H1 (cell line): ENCODE measurements around the gene PFDN1. TPM values are rescaled to one million over a fixed set of nuclear protein-coding genes. Genes with fewer than 3 reads are reported as not detected.
A peak's percentile ranks its signal among the peaks of the same experiment; 100 is the strongest.

Experiments used
- CTCF ChIA-PET: fragments of 300-600 bp; sonication (Branson Sonifier 250); formaldehyde crosslinking; loops from one replicate; lab custom pipeline; 2021; ENCODE audit not compliant: partially characterized antibody; lab: Charles Lee
- POLR2A ChIA-PET: fragments of 300-600 bp; sonication (Branson Sonifier 250); formaldehyde crosslinking; loops from one replicate; lab custom pipeline; 2021; ENCODE audit warnings: inconsistent platforms; ENCODE audit not compliant: partially characterized antibody; lab: Charles Lee
- DNase-seq, 2 experiments: peaks; one replicate each; pipeline versions ENCODE4 v3.0.0 to v3.0.0-alpha.2; 2010 to 2022; ENCODE audit warnings: low spot score in 2 of 2, low read depth in 1 of 2, mixed read lengths in 1 of 2
- FAIRE-seq: peaks from 2 replicates; lab custom pipeline; 2011; peaks lifted over from hg19 to GRCh38; lab: Jason Lieb, UNC
- H2AFZ ChIP-seq: 2 replicates; pipeline ENCODE4 v1.8.1; 2012; ENCODE audit warnings: low read length, inconsistent platforms
- H2AK5ac ChIP-seq: 2 replicates; pipeline ENCODE4 v1.6.1; 2013; ENCODE audit warnings: low read depth, low read length
- H2BK120ac ChIP-seq: replicated peaks from 2 replicates; pipeline ENCODE3; 2013; ENCODE audit warnings: low read depth, low read length, inconsistent platforms
- H2BK12ac ChIP-seq: 2 replicates; pipeline ENCODE4 v1.6.1; 2013; ENCODE audit warnings: low read depth, low read length
- H2BK15ac ChIP-seq: 2 replicates; pipeline ENCODE4 v1.6.1; 2013; ENCODE audit warnings: low read length
- H2BK20ac ChIP-seq: 2 replicates; pipeline ENCODE4 v1.6.1; 2013; ENCODE audit warnings: low read length
- H2BK5ac ChIP-seq: 2 replicates; pipeline ENCODE4 v1.6.1; 2013; ENCODE audit warnings: low read depth, low read length
- H3K14ac ChIP-seq: 2 replicates; pipeline ENCODE4 v1.6.1; 2013; ENCODE audit warnings: inconsistent platforms; ENCODE audit not compliant: insufficient read length
- H3K18ac ChIP-seq: 2 replicates; pipeline ENCODE4 v1.6.1; 2013; ENCODE audit warnings: low read length; ENCODE audit errors: extremely low read depth
- H3K23ac ChIP-seq: 2 replicates; pipeline ENCODE4 v1.6.1; 2013; ENCODE audit warnings: inconsistent platforms; ENCODE audit not compliant: insufficient read length
- H3K23me2 ChIP-seq: 2 replicates; pipeline ENCODE4 v1.6.1; 2013; ENCODE audit warnings: low read depth, low read length
- H3K27ac ChIP-seq: 2 replicates; pipeline ENCODE4 v1.6.1; 2011; ENCODE audit warnings: low read depth, low read length, inconsistent platforms
- H3K27me3 ChIP-seq, 4 experiments: replicated peaks in 1 of 4; 1 replicate in 1 of 4; 2 replicates in 3 of 4; pipeline versions ENCODE4 v1.6.1 to v1.8.1; 2011 to 2013; ENCODE audit warnings: low read length in 3 of 4, mild to moderate bottlenecking in 3 of 4, inconsistent platforms in 2 of 4, mixed read lengths in 2 of 4, moderate library complexity in 1 of 4; ENCODE audit not compliant: control insufficient read depth in 3 of 4, insufficient read depth in 3 of 4; ENCODE audit errors: extremely low read depth in 1 of 4
- H3K36me3 ChIP-seq, 4 experiments: 2 replicates each; pipeline versions ENCODE4 v1.6.1 to v1.8.1; 2011 to 2013; ENCODE audit warnings: mild to moderate bottlenecking in 4 of 4, low read length in 3 of 4, moderate library complexity in 2 of 4, control low read depth in 1 of 4, inconsistent platforms in 1 of 4; ENCODE audit not compliant: insufficient read depth in 4 of 4, control insufficient read depth in 2 of 4
- H3K4ac ChIP-seq: replicated peaks from 2 replicates; pipeline ENCODE3; 2013; ENCODE audit warnings: low read length, low read depth, mixed read lengths, inconsistent platforms; ENCODE audit not compliant: insufficient read length
- H3K4me1 ChIP-seq, 4 experiments: replicated peaks in 1 of 4; 1 replicate in 1 of 4; 2 replicates in 3 of 4; pipeline versions ENCODE4 v1.6.1 to v1.8.1; 2011 to 2013; ENCODE audit warnings: low read length in 3 of 4, inconsistent platforms in 2 of 4, mixed read lengths in 1 of 4; ENCODE audit not compliant: insufficient read depth in 4 of 4, control insufficient read depth in 3 of 4
- H3K4me2 ChIP-seq, 2 experiments: 2 replicates each; pipeline versions ENCODE4 v1.6.1 to v1.8.1; 2011 to 2013; ENCODE audit warnings: low read depth in 2 of 2, low read length in 2 of 2, control low read depth in 1 of 2, inconsistent platforms in 1 of 2, mild to moderate bottlenecking in 1 of 2; ENCODE audit not compliant: insufficient read depth in 1 of 2
- H3K4me3 ChIP-seq, 4 experiments: fragments of 200-600, 300-600 bp in 1 of 4; sonication (generic), shearing (Covaris generic), sonication (Bioruptor Twin) in 1 of 4; 2 replicates each; pipeline versions ENCODE4 v1.5.1 to v1.8.1; 2011 to 2016; ENCODE audit warnings: low read length in 4 of 4, low read depth in 3 of 4, control low read depth in 2 of 4, inconsistent platforms in 2 of 4, mild to moderate bottlenecking in 2 of 4, mixed read lengths in 1 of 4, moderate library complexity in 1 of 4; ENCODE audit not compliant: insufficient read depth in 2 of 4; ENCODE audit errors: extremely low read depth in 1 of 4
- H3K56ac ChIP-seq: replicated peaks from 2 replicates; pipeline ENCODE3; 2013; ENCODE audit warnings: low read depth, mild to moderate bottlenecking, mixed read lengths, low read length, inconsistent platforms; ENCODE audit not compliant: insufficient read length
- H3K79me1 ChIP-seq: 2 replicates; pipeline ENCODE4 v1.6.1; 2013; ENCODE audit warnings: low read depth, low read length, control low read depth
- H3K79me2 ChIP-seq, 2 experiments: 2 replicates each; pipeline versions ENCODE4 v1.6.1 to v1.8.1; 2012 to 2013; ENCODE audit warnings: low read length in 2 of 2, mild to moderate bottlenecking in 2 of 2, inconsistent platforms in 1 of 2; ENCODE audit not compliant: insufficient read depth in 2 of 2, control insufficient read depth in 1 of 2
- H3K9ac ChIP-seq, 4 experiments: replicated peaks in 1 of 4; 1 replicate in 1 of 4; 2 replicates in 3 of 4; pipeline versions ENCODE4 v1.6.1 to v1.8.1; 2011 to 2013; ENCODE audit warnings: low read depth in 3 of 4, low read length in 3 of 4, control low read depth in 2 of 4, mild to moderate bottlenecking in 2 of 4, moderate library complexity in 2 of 4, inconsistent platforms in 1 of 4; ENCODE audit errors: extremely low read depth in 1 of 4
- H3K9me3 ChIP-seq, 2 experiments: 2 replicates each; pipeline versions ENCODE4 v1.6.1 to v1.8.1; 2012 to 2013; ENCODE audit warnings: mild to moderate bottlenecking in 2 of 2, moderate library complexity in 2 of 2, control low read depth in 1 of 2, inconsistent platforms in 1 of 2, low read depth in 1 of 2, low read length in 1 of 2, mixed read lengths in 1 of 2; ENCODE audit not compliant: insufficient read depth in 2 of 2
- H4K20me1 ChIP-seq, 2 experiments: replicated peaks in 1 of 2; 2 replicates each; pipeline versions ENCODE3 to v1.8.1; 2011 to 2013; ENCODE audit warnings: inconsistent platforms in 2 of 2, low read length in 2 of 2, mild to moderate bottlenecking in 1 of 2; ENCODE audit not compliant: insufficient read depth in 2 of 2, control insufficient read depth in 1 of 2
- H4K5ac ChIP-seq: 2 replicates; pipeline ENCODE4 v1.6.1; 2013; ENCODE audit warnings: low read length, low read depth, mixed read lengths, inconsistent platforms; ENCODE audit not compliant: insufficient read length
- H4K8ac ChIP-seq: 2 replicates; pipeline ENCODE4 v1.8.0; 2013; ENCODE audit warnings: mild to moderate bottlenecking, moderate library complexity, low read length, inconsistent platforms; ENCODE audit not compliant: insufficient read depth; ENCODE audit errors: extremely low read depth
- H4K91ac ChIP-seq: replicated peaks from 2 replicates; pipeline ENCODE3; 2013; ENCODE audit warnings: low read length, mixed read lengths, inconsistent platforms; ENCODE audit not compliant: insufficient read length
- CREB1 ChIP-seq: IDR thresholded peaks from 2 replicates; pipeline ENCODE4 v1.6.1; 2012; ENCODE audit warnings: inconsistent platforms
- CTCF ChIP-seq, 3 experiments: IDR thresholded peaks; 1 replicate in 2 of 3; 2 replicates in 1 of 3; pipeline versions ENCODE4 v1.5.1 to v1.6.1; 2011; ENCODE audit warnings: low read length in 3 of 3, mild to moderate bottlenecking in 3 of 3, inconsistent platforms in 2 of 3, low read depth in 1 of 3, moderate library complexity in 1 of 3; ENCODE audit not compliant: insufficient read depth in 1 of 3; ENCODE audit errors: control extremely low read depth in 1 of 3
- GABPA ChIP-seq: IDR thresholded peaks from 2 replicates; pipeline ENCODE4 v1.6.1; 2011; ENCODE audit warnings: mild to moderate bottlenecking, low read length, moderate library complexity, borderline replicate concordance; ENCODE audit not compliant: insufficient read depth
- MAFK ChIP-seq: IDR thresholded peaks from 2 replicates; pipeline ENCODE4 v1.6.1; 2012; ENCODE audit warnings: low read depth, mild to moderate bottlenecking, improper control_type of control experiment, low read length
- NANOG ChIP-seq: IDR thresholded peaks from 2 replicates; pipeline ENCODE4 v1.6.1; 2011; ENCODE audit warnings: low read length, low read depth, mild to moderate bottlenecking, inconsistent platforms; ENCODE audit not compliant: insufficient read depth, poor library complexity, severe bottlenecking
- NRF1 ChIP-seq: IDR thresholded peaks from 2 replicates; pipeline ENCODE4 v1.6.1; 2011; ENCODE audit warnings: mild to moderate bottlenecking, low read depth, low read length, improper control_type of control experiment
- POU5F1 ChIP-seq: IDR thresholded peaks from 2 replicates; pipeline ENCODE4 v1.6.1; 2011; ENCODE audit warnings: low read depth, mild to moderate bottlenecking, low read length, moderate library complexity
- RAD21 ChIP-seq, 2 experiments: IDR thresholded peaks in 1 of 2; conservative IDR thresholded peaks in 1 of 2; 2 replicates each; pipeline ENCODE4 v1.6.1; 2011; ENCODE audit warnings: low read depth in 2 of 2, low read length in 2 of 2, improper control_type of control experiment in 1 of 2, inconsistent platforms in 1 of 2, mild to moderate bottlenecking in 1 of 2, moderate library complexity in 1 of 2
- TBP ChIP-seq: IDR thresholded peaks from 2 replicates; pipeline ENCODE4 v1.6.1; 2011; ENCODE audit warnings: low read depth, low read length, improper control_type of control experiment
- WGBS, 2 experiments: shearing (Covaris generic) in 1 of 2; methylation state at CpG; one replicate each; pipeline versions ENCODE4 v1.1.6 to v1.1.7; 2013 to 2015; ENCODE audit warnings: low lambda C conversion rate in 2 of 2, mixed read lengths in 2 of 2, inconsistent platforms in 1 of 2, low coverage in 1 of 2, missing lambda C conversion rate in 1 of 2; ENCODE audit not compliant: insufficient replicate concordance in 2 of 2, insufficient coverage in 1 of 2, insufficient read length in 1 of 2; ENCODE audit errors: extremely low coverage in 1 of 2, missing lambda C conversion rate in 1 of 2; 5-methylcytosine and 5-hydroxymethylcytosine counted together
- polyA plus RNA-seq, 7 experiments: library from polyadenylated mRNA; depleted of rRNA in 3 of 7; stranded (reverse) in 5 of 7; unstranded in 2 of 7; fragments of >200 nt in 5 of 7; fragments of 200-250 nt in 2 of 7; gene quantifications; 1 replicate in 5 of 7; 2 replicates in 1 of 7; 4 replicates in 1 of 7; pipeline versions ENCODE4 v1.2.1 to v1.2.3, GENCODE V29; 2011 to 2013; ENCODE audit warnings: missing spikeins in 2 of 7, mixed read lengths in 2 of 7
- total RNA-seq: library from RNA; stranded (reverse); fragmentation: NEBNext Ultra II Directional; extraction: Animal tissue kit (Norgen Biotek cat#: 25700); gene quantifications from 2 replicates; pipeline ENCODE4 v1.2.1, GENCODE V29; 2021

PFDN1 gene
- total and polyA plus RNA-seq, 2 of the 8 experiments (the other 6 are each of a cell fraction or from before 2014, with no cell fraction given), result 53.0 to 89.6 TPM

GRCh38 chr5:140351609-140352334 is 48.9 kb upstream of the PFDN1 start:
- Histone ChIP-seq H3K23ac (no peak overlapping the region), H3K27ac (no peak overlapping the region), H2AFZ (no peak overlapping the region), H2BK15ac (no peak overlapping the region), H3K9ac (no peak overlapping the region), H3K4ac (no peak overlapping the region), H3K18ac (no peak overlapping the region), H4K91ac (no peak overlapping the region), H2BK120ac (no peak overlapping the region), H3K79me2 (no peaks in the 10 kb centered on the region), H2BK5ac (no peak overlapping the region), H3K14ac (no peak overlapping the region), H3K27me3 (no peaks in the 10 kb centered on the region), H3K4me3 (no peak overlapping the region), H2BK12ac (no peak overlapping the region), H2BK20ac (no peak overlapping the region), H3K36me3 (no peaks in the 10 kb centered on the region), H4K20me1 (no peaks in the 10 kb centered on the region), H4K8ac (no peak overlapping the region), H3K23me2 (no peaks in the 10 kb centered on the region), H3K4me2 (no peak overlapping the region), H3K9me3 (no peaks in the 10 kb centered on the region), H2AK5ac (no peak overlapping the region), H3K56ac (no peak overlapping the region), H3K4me1 (peaks cover 0 to 3% (median 0%) of the 10 kb centered on the region in 4 experiments; a peak in 1 of 7 replicates), H3K79me1 (no peaks in the 10 kb centered on the region), H4K5ac (no peak overlapping the region)
- FAIRE-seq, result peak; percentile 52
- 30% methylated on average over 5 of the region's 5 CpGs; no CpG with 5 or more reads in 1 of the 2 experiments for WGBS, 2 experiments
- ChIA-PET POLR2A (interaction anchor here (1.0 kb wide), 1 partner anchor 109 kb away, joined by 3 read pairs; no protein-coding TSS in a partner anchor), CTCF (interaction anchor here (0.6 to 15.0 kb wide), 41 partner anchors 8 to 395 kb away, joined by 3 to 676 read pairs (median 5); partner anchors contain the start of gene SLC4A9)
- DNase-seq, result peak in 1 of 2 experiments; percentile 75
- no peak for TF ChIP-seq MAFK
- peak in 2 of 3 experiments; percentile 59 to 71; a peak in 3 of 4 replicates for TF ChIP-seq CTCF (IDR thresholded peaks at IDR 0.05; ENCODE audit: control extremely low read depth in 1 of 3, insufficient read depth in 1 of 3, low read depth in 1 of 3, low read length in 3 of 3)
- no peak for TF ChIP-seq GABPA
- no peak for TF ChIP-seq TBP
- TF ChIP-seq NANOG, result no peak
- no peak for TF ChIP-seq NRF1
- TF ChIP-seq POU5F1, result no peak
- TF ChIP-seq CREB1, result no peak
- TF ChIP-seq RAD21 (IDR thresholded peaks at IDR 0.05 in 1 of 2, conservative IDR thresholded peaks at IDR 0.05 in 1 of 2; ENCODE audit: low read depth in 2 of 2, low read length in 2 of 2), result peak; percentile 48 to 58
